ENCODE data around the gene TTLL11.

- TF ChIP-seq POLR2AphosphoS5 (IDR thresholded peaks at IDR 0.05; ENCODE audit: low read depth) (no peak), CTCF (conservative IDR thresholded peaks at IDR 0.05; ENCODE audit: low read depth in 2 of 2) (no peak), REST (IDR thresholded peaks at IDR 0.05; ENCODE audit: unreplicated experiment) (no peak), EZH2 (IDR thresholded peaks at IDR 0.05; ENCODE audit: low read depth, unreplicated experiment) (no peak), EZH2phosphoT487 (IDR thresholded peaks at IDR 0.05; ENCODE audit: unreplicated experiment) (no peak), JUNB (IDR thresholded peaks at IDR 0.05; ENCODE audit: unreplicated experiment) (no peak), CREB1 (CRISPR knock-in tag; IDR thresholded peaks at IDR 0.05; ENCODE audit: low read depth) (no peak), ZNF114 (CRISPR knock-in tag; IDR thresholded peaks at IDR 0.05) (no peak), ZNF331 (CRISPR knock-in tag; IDR thresholded peaks at IDR 0.05; ENCODE audit: low read depth) (no peak), STAT1 (IDR thresholded peaks at IDR 0.05; ENCODE audit: unreplicated experiment) (no peak)
Measured at GRCh38 chr9:121815084-121815483, 278.0 kb downstream of the TTLL11 start.
